NCI-H2029 treated with DMSO at 0.1 percent for 48 hours (cell line): ENCODE measurements around the gene ITGA11.

Experiments
- DNase-seq: peaks from one replicate; lab custom pipeline; 2025; lab: John Stamatoyannopoulos, UW

Gene ITGA11

DNA sequence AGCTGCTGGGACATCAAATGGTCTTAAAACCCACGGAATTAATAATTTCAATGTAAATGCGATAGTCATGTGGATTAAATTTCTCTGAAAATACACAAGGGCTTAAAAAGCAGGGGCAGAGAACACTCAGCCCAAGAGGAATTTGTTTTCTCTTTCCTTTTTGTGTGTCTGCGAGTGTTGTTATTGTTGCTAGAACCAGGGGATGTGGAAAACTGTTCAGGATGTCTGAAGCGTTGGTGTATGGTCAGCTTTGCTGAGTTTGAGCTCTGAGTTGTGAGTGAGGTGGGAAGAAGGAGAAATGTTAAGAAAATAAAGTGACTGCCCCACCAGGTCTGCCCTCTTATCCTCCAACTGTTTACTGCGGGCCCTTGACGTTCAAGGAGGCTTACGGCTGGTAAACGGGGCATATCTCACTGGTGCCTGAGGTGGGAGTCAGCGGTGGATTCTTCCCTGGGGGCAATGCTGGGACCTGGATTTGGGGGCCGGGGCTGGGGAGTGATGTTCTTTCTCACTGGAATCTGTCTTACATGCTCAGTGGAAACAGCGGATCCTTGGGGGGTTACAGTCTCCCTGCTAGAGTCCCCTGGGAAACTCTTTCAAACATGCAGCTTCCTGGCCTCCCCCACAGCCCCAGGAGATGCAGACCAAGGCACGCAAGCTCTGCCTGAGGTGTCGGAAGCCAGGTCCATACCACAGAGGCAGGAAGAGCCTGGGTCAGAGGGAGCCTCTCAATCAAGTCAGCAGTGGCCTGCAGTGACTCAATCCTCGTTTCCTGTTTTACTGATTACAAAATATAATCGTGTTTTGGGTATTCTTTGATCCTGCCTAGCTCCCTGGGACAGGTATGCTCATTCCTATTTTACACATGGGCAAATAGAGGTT lies 41.8 kb downstream of the ITGA11 start:
- no peak for DNase-seq

DNA sequence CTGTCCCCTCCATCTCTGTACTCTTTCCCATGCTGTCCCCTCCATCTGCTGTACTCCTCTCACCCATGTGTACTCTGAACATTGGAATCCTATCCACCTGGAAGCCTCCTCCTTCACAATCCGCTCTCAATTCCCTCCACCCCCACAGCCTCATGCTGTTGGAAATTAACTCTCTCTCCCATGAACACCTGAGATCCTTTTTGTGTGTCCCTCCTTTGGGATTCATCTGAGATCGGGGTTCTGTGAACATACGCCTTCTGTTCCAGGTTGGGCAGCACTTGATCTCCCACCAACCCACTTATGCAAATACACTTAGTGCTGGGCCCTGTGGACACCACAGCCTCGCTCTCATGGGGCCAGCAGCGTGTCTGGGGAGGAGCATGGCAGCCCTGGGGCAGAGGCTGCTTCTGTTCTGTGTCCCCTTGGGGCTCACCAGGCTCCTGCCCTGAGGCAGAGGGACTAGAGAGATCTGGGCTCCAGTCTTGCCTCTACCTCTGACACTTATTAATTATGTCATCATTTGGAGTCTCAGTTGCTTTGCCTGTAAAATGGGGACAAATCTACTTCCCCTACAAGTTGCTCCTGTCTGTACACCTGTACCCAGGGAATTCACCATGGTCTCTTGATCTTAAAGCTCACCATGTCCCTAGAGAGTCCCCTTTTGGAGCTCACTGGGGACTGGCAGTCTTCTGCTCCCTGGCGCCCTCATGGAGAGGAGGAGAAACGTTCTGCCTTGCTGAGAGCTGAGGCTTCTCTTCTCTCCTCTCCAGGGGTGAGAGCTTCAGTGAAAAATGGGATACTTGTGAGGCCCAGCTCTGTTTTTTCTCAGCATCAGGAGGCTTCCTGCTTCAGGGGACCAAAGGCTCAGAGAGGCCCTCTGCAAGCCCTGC lies 42.7 kb downstream of the ITGA11 start:
- DNase-seq, result no peak

DNA sequence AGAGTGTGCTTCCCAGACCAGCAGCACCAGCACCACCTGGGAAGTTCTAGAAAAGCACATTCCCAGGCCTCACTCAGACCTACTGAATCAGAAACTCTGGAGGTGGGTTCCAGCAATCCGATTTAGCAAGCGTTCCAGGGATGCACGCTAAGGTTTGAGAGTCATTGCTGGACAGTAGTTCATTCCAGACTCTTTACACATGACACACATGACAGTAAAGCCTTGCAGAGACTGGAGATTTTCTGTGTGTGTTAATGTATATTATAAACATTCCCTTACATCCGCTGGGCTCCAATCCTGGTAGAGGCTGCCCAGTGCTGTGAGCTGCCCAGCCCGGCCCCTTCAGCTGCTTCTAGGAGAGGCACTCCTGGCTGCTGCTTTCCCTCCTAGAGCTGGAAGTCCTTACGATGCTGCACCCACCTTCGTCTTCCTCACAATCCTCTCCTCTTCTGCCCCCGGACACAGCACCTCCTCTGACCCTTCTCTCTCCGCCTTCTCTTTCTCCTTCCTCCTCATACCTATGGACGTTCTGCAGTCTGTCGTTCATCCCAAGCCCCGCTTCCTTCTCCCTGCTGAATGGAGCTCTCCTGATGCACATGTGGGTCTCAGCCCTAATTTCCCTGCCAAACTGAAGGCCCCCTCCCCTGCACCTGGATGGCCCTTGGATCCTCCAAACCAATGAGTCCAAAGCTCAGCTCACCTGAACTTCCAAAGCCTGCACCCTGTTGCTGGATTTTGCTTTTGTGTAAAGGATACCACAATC lies 44.4 kb downstream of the ITGA11 start:
- no peak for DNase-seq

DNA sequence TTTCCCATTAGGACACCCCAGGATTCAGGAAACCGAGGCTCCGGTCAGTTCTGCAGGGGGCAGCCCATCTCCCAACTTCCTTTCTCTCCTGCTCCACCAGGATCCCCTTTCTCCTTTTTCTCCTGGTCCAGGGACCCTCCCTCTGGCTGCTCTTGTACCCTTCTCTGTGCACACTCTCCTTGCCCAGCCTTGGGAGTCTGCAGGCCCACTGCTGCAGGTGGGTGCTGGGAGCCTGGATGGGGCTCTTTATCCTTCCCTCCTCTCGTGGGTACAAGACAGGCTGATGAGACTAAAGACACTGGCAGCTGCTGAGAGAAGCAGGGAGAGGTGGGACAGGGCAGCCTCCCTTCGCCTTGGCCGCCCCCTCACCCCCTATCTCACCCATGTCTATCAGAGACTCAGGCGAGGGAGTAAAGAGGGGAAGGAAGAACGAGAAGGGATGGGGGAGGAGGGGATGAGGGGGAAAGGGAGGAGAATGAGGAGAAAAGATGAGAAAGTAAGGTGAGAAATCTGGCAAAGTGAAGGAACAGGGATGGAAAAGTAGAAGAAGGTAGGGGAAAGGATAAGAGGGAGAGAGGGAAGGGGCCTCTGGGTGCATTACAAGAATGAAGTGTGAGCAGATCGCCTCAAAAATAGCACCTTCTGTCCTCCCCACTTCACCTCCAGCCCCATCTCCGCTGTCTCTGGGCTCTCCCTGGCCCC lies 45.2 kb downstream of the ITGA11 start:
- no peak for DNase-seq

DNA sequence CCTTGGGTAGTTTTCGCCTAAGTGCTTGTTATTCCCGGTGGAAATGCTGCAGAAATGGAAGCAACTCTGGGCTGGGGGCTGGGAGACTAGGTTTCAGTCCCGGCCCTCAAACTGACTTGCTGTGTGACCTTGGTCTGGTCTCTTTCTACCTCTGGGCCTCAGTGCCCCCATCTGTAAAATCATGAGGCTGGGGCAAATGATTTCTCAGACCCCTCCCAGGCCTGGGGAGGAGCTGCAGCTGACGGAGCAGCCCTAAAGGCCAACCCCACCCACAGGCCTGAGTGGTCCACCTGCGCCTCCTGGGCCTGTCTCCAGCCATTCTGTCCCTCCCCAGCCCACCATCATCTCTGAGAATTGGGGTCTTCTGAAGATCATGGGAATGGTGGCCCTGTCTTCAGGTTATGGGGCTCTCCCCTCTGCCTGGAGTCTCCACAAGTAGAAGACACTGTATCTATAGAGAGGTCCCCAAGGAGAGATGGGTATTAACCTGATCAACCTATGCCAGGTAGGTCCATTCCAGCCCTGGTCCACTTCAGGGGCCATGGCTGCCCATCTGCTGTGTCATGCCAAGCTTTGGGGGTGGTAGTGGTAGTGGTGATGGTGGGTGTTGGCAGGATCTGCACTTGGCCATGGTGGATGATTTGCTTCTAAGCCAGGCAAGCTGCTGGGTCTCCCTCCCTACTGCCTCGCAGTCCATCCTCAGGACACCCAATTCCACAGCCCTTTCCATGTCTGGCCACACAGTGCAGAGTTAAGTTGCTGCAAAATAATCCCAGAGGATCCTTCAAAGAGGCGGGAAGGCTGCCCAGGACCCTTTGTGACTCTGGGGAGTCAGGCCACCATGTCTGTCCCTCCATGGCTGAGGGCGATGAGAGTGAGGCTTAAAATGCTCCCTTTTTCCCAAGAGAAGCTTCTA lies 46.0 kb downstream of the ITGA11 start:
- no peak for DNase-seq

DNA sequence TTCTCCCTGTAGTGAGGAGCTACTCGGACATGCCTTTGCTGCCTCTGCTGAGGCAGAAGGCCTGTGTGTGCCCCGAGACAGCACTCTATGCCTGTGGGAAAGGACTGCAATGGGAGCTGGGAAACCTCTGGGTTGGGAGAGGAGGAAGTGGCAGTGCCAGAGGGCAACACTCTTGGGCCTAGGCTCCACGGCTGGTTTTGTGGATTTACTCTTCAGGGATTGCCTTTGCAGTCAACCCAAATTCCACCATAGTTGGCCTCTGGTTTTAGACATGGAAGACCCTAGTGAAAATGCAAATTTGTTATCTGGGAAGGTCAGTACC lies 46.8 kb downstream of the ITGA11 start:
- no peak for DNase-seq

DNA sequence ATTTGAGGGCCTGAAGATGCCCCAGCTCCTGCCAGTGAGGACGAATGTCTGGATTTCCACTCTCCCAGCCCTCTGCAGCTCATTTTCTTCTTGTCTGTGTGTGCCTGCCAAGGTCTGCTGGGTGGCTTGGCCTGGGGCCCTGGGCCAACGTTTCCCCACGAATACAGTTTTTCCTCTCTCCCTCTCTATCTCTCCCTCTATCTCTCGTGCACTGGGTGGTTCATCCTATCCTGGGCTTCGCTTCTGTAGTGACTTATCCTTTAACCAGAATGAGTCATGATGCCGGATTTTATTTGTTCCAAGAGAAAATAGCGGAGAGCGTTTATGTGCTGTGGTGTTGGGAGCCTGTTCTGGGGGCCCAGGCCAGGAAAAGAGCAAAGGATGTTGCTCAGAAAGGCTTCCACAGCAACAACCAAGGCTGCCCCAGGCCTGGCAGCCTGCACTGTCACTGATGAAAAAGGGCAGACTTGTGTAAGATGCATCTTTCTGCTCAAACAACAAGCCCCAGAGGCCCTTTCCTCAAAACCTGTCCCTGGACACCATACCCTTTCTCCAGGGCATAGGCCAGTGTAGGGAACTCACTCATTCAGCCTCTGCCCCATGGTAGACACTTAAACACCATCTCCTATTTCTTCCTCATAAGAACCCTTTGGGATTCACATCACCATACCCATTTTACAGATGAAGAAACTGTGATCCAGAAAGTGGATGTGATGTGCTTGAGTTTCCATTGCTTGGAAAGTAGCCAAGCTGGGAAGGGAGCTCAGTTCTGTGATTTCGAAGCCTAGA lies 47.3 kb downstream of the ITGA11 start:
- DNase-seq, result no peak

DNA sequence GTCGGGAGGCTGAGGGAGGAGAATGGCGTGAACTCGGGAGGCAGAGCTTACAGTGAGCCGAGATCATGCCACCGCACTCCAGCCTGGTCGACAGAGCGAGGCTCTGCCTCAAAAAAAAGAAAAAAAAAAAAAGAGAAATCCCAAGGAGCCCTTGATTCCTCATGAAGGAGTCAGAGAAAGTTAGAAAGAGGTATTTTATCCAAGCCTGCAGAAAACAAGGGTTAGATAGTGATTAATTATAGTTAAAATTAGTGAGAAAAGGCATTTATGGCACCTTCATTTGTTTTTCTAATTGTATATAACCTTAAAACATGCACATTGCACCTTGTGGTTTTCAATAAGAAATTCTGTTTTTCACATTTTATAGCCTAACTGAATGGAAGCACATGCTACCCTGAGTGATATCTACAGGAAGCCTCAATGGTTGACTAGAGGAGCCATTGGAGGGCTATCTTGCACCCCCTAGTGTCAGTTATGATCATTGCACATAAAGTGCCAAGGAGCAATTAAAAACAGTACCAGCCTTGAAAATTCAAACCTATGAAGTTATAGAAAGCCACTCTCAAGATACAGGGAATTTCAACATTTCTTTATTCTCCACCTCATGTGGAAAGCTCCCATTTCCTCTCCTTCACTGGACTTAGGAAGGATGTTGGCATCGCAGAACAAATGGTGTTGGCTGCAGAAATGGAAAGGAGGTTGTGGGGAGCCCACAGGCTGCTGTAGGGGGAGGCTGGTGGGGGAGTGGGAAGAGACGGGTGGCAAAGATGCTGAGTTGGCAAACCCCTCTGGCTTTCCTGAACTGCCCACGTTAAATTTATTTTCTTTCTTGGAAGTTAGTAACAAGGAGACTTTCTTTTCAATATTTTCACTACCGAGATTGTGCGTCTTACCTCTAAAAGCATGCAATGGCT lies 48.5 kb downstream of the ITGA11 start:
- no peak for DNase-seq

DNA sequence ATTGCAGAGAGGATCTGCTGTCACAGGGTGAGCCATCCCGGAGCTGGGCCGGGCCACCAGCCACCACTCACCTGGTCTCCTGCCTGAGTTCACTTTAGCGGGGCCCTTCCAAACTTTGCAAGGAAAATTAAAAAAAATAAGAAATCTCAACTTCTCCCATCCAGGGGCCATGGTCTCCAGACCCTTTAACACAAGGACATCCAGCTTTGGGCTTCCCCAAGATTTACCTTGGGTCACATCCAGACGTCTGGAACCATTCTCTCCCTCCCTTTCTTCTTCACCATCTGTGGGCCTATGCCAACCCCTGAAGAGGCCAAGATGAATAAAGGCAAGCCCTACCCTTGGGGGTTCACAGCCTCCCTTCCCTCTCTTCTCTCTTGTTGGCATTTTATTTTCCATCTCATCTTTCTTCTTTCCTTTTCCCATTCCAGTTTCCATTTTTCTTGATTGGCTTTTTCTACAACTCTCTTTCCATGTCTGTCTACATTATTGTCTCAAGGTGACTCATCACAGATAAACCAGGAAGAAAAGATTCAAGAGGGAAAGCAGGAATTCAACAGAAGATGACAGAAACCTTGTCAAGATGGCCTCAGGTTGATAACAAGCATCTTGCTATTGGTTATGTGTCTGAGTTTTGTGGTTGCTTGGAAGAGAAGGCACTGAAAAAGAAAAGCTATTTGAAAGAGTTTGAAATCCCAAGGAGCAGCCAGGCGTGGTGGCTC lies 49.5 kb downstream of the ITGA11 start:
- no peak for DNase-seq

DNA sequence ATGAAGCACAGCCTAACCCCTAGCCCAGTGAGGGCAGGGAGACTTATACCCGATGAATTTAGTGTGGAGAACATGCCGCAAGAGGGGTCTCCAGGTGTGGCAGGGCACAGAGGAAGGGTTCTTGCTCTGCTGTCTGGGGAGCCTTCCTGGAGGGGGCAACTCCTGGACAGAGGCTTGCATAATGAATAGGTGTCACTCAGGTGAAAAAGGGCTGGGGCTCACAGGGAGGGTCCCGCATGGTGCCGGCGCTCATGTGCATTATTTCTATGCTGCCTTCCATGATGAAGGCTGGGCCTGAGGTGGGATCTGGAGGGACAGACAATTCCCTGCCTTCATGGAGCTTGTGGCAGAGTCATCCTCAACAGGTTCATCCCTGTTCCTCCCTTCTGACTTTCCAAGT lies 51.5 kb downstream of the ITGA11 start:
- no peak for DNase-seq

DNA sequence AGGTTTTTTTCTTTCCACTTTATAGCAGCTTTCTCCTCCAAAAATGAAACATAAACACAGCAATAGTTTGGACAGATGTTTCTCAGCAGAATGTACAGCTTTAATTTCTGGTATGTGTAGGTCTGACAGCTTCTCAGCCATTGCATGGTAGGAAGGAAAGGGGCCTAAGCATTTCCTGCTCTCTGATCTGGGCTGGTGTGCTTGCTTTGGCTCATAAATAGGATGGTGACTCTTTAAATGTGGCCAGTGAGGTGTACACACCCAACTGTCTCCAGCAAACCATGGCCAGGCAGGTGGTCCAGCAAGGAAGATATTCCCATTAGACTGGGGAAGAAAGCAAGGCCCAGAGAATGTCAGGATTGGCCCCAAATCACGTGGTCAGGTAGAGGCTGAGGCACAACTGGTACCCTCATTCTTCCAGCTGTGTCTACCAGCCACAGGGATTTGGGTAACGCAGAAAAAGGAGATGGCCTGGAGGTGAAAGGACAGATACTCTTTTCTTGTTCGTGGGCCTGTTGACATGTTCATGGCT lies 52.1 kb downstream of the ITGA11 start:
- DNase-seq, result no peak

DNA sequence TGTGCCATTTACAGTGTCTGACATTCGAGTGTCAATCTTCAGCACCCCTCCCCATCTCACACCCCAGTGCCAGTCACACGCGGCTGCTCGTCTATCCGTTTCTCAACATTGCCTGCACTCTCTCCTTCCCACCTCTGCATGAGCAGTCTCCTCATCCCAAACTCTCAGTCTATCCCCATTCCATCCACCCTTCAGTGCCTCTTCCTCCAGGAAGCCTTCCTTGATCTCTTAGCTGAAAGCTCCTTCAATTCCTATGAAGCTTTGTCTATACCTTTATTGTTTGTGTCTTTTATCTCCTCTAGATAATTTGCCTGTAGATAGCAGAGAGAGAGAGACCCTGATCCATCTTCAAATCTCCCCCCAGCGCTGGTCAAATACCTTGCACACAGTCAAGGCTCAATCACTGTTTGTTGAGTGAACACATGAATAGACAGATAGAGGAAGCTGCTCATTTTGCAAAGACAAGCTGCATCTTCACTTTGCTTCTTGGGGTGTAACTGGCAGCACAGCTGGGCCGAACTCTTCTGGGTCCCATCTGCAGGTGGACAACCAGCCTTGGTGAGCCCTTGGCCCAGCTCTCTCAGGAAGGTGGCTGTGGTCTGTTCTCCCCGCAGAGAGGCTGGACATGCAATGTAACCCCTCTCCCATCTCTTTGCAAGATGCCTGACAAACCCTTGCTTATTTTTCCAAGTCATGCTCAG lies 52.8 kb downstream of the ITGA11 start:
- no peak for DNase-seq

DNA sequence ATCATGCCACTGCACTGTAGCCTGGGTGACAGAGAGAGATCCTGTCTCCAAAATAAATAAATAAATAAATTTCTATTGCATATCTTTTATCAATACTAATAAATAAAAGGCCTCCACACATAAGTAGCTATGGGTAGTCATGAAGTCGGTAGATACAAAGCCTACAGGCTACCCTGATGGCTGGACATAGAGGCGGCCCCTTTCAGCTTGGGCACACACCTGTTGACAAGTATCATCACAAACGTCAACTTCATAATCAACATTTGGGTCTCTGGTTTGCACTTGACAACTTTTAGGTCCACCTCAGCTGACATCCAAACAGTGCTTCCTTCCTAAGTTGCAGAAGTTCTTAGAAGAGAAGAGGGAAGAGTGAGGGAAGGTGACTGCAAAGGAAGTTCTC lies 53.4 kb downstream of the ITGA11 start:
- DNase-seq, result no peak

DNA sequence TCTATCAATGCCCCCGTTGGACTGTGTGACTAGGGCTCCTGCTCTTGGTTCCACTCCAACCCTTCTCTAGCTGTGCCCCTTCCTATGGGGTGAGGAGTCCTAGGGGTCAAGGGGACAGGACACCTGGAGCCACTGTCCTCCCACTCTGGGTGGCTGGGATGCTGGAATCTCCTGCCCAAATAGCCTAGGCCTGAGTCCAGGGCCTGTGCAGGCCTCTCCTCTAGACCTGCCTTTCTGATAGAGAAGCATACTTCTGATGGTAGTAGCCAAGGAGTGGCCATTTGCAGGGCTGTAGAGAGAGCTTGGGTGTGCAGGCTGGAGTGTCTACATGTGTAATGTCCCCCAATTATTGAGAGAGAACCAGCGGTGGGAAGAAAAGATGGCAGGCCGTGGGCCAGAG lies 54.2 kb downstream of the ITGA11 start:
- no peak for DNase-seq

DNA sequence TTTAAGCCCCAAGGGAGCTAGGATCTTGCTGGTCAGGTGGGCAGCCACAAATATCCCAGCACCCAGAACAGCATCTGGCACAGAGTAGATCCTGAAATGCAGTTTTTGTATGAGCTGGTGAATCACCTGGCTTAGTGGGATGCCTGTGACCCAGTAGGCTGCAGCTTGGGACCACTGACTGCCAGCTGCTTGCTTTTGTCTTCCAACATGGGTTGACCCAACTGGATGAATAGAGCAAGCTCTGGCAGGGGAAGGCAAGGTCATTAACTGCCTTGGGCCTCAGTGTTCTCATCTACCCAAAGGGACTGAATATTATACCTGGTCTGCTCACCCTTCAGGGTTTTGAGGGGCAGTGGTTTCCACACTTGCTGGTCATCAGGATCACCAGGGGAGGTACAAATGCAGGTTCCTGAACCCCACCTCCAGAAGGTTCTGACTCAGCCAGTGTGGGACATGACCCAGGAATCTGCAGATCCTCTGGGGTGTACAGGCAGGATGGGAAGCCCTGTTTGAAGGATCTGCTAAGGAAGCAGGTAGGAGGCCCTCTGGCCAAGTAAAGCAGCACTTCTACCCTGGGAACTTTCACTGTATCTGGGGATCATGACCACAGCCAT lies 55.4 kb downstream of the ITGA11 start:
- no peak for DNase-seq

DNA sequence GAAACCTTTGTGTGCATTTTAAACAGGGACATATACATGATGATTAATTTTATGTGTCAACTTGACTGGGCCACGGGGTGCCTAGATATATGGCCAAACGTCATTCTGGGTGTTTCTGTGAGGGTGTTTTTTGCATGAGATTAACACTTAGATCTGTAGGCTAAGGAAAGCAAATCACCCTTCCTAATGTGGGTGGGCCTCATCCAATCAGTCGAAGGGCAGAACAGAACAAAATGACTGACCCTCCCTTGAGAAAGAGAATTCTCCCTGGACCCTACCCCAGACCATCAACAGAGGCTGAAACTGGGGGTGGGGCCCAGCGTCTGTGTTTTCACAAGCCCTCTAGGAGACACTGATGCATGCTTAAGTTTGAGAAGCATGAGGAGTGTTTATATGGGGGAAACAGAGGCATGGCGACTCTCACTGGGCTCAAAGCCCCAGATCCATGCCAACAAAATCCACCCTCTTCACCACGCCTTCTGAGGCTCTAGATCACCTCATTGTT lies 56.2 kb downstream of the ITGA11 start:
- no peak for DNase-seq

DNA sequence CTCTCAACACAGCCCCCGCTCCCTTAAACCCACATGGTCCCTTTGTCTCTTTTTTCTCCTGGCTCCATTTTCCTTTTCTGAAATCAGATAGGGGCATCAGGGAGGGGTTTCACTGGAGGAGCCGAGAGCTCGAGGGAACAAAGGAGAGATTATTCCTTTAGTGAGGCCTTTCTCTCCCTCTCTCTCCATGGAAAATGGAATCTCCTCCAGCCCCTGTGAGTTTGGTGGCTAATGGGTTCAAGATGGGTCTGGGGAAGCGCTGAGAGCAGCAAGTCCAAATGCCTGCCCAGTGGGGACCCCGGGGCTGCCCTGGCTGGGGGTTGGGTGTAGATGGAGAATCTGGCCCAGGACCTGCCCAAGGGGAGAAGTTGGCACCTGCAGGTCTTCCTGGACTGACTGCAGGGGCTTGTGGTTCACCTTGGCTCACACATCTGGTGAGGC lies 56.8 kb downstream of the ITGA11 start:
- DNase-seq, result no peak
